GM21786 (cell line): Measurements from ENCODE around the gene HEXIM2.
"Not testable (repeated sequence)": the region's sequence is repeated elsewhere in the genome, so short reads cannot be mapped to it uniquely, and the experiment has no call there.

ENCODE experiments used
- ATAC-seq: cut with Tn5 transposase; IDR thresholded peaks from one replicate; pipeline ENCODE4 v1.9.1; 2021; ENCODE audit not compliant: unreplicated experiment

Gene HEXIM2

GRCh38 chr17:45168991-45169752 is 7.5 kb downstream of the HEXIM2 start:
- no peak for ATAC-seq

- ATAC-seq, result no peak
Measured at GRCh38 chr17:45170280-45170930, 8.7 kb downstream of the HEXIM2 start.

GRCh38 chr17:45170931-45171337 is 9.3 kb downstream of the HEXIM2 start:
- ATAC-seq, result no peak

- ATAC-seq, result no peak
Measured at GRCh38 chr17:45171338-45172231, 9.9 kb downstream of the HEXIM2 start.

GRCh38 chr17:45172232-45172540 is 10.5 kb downstream of the HEXIM2 start:
- no peak for ATAC-seq

GRCh38 chr17:45172541-45173286 is 11.0 kb downstream of the HEXIM2 start:
- ATAC-seq, result no peak

GRCh38 chr17:45175759-45176115 is 14.1 kb downstream of the HEXIM2 start:
- ATAC-seq, result no peak

- ATAC-seq, result no peak
Measured at GRCh38 chr17:45177563-45177962, 15.9 kb downstream of the HEXIM2 start.

- no peak for ATAC-seq
Measured at GRCh38 chr17:45184144-45184543, 22.5 kb downstream of the HEXIM2 start.

GRCh38 chr17:45186801-45187354 is 25.2 kb downstream of the HEXIM2 start:
- no peak for ATAC-seq

- no peak for ATAC-seq
Measured at GRCh38 chr17:45189009-45189408, 27.3 kb downstream of the HEXIM2 start.

GRCh38 chr17:45190503-45191255 is 29.0 kb downstream of the HEXIM2 start:
- ATAC-seq, result no peak

GRCh38 chr17:45195424-45195823 is 33.7 kb downstream of the HEXIM2 start:
- no peak for ATAC-seq

- ATAC-seq, result no peak
Measured at GRCh38 chr17:45197108-45197507, 35.4 kb downstream of the HEXIM2 start.

- ATAC-seq, result no peak
Measured at GRCh38 chr17:45197555-45198334, 36.1 kb downstream of the HEXIM2 start.

- ATAC-seq, result no peak
Measured at GRCh38 chr17:45200701-45201100, 39.0 kb downstream of the HEXIM2 start.

- no peak for ATAC-seq
Measured at GRCh38 chr17:45201457-45201856, 39.8 kb downstream of the HEXIM2 start.

GRCh38 chr17:45201880-45202279 is 40.2 kb downstream of the HEXIM2 start:
- ATAC-seq, result not testable (repeated sequence)

GRCh38 chr17:45218895-45219661 is 57.4 kb downstream of the HEXIM2 start:
- ATAC-seq, result no peak
